8988T (cell line): ENCODE measurements around the gene PRSS38.

Experiments used
- DNase-seq: peaks from one replicate; pipeline ENCODE4 v3.0.0; 2011

The PRSS38 gene

DNA sequence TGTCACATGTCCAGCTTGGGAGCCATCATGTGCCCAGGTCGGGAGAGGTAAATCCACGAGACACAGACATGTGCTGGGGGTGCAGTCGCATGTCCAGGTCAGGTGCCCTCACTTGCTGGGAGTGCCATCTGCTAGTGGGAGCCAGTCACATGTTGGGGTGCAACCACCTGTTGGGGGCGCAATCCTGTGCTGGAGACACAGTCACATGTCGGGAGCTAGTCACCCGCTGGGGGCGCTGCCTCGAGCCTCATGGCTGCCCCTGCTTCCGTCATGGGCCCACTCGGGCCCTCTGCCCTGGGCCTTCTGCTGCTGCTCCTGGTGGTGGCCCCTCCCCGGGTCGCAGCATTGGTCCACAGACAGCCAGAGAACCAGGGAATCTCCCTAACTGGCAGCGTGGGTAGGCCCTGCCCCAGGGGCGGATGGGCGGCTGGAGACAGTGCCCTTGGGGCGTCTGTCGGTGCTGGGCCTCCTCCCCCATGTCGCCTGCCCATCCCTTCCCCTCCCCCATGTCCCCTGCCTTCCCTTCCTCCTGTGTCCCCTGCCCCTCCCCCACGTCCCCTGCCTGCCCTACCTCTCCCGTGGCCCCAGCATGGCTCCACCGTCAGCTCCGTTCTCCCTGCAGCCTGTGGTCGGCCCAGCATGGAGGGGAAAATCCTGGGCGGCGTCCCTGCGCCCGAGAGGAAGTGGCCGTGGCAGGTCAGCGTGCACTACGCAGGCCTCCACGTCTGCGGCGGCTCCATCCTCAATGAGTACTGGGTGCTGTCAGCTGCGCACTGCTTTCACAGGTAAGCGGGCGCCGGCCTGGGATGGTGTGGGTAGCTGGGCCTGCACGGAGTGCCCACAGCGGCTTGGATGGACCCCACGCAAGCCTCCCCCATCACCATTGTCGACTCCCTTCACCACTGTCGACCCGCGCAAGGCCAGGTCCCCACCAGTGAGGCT, at the start of gene PRSS38:
Gene PRSS38, plus strand, starts transcription at position 208 of the 942 bp plus-strand sequence. Its CDS starts 42 bp downstream, at position 250.
- no peak for DNase-seq

DNA sequence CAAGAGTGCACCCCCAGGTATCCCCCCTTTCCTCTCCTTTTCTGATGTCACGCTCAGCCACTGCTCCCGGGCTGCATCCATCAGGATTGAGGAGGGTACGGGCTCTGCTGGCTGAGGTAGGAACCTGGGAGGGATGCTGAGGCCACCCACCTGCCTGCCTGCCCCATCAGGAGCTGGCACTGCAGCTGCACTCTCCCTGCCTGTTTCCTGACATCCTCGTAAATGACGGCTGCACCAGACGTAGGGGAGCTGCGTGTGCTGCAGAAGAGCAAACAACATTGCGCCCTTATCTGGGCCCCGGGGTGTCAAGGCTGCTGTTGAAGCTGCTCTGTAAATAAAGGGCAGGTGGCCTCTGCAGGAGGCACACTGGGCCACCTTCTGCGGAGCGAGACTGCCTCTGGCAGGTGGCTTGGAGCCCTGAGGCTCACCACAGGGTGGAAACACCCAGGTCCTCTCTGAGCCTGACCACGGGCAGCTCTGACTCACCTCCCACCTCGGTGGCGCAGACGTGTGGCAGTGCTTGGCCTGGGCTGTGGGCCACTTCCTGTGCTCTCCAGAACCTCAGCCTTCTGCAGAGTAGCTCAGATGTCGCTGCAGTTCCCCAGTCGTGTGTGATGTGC, 49.4 kb upstream of the PRSS38 start:
- no peak for DNase-seq

DNA sequence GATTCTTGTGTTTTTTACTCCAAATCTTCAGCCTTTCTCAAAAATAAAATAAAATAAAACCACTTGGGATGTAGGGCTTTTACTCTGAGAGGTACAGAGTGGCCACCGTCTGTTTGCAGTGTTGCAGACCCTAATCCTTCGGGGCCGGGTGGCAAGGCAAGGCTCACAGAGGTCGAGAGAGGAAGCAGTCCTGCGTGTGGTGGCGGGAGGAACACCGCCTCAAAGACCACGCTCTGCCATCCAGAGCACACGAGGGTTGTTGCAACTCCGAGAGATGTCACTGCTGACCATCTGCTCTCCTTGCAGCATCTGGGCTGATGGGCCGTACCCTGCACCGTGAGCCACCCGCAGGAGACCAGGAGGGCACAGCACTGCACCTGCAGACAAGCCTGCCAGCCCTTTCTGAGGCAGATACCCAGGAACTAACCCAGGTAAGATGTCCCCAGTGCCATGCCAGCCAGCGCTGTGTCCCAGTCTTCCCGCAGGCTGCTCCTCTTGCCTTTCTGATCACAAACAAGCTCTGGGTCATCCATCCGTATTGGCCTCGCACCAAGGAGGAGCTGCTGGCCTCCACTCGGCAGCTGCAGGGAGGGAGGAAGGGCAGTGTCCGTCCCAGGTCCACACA, 48.7 kb upstream of the PRSS38 start:
- no peak for DNase-seq

DNA sequence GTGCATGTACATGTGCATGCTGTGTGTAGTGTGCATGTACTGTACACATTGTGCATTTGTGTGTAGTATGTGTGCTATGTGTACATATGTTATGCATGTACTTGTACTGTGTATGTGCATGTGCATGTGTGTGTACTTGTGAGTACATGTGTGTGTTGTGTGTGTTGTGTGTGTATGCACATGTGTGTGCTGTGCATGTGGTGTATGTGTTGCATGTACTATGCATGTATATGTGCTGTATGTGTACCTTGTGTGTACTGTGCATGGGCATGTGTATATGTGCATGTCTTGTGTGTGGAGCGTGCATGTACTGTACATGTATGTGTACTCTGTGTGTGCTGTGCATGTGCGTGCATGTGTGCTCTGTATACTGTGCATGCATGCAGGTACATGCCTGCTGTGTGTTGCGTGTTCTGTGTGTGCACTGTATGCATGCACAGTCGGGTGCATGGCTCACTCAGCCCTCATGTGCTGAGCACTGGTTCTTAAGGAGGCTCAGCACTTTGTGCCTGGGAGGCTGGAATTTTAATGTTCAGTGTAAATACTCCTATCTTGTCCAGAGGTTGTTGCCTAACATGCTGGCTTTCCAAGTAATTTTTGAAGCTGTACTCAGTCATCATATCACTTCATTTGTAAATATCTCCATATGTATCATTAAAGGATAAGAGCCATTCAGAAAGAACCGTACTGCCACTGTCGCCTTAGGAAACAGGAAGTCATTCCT, 47.9 kb upstream of the PRSS38 start:
- no peak for DNase-seq

DNA sequence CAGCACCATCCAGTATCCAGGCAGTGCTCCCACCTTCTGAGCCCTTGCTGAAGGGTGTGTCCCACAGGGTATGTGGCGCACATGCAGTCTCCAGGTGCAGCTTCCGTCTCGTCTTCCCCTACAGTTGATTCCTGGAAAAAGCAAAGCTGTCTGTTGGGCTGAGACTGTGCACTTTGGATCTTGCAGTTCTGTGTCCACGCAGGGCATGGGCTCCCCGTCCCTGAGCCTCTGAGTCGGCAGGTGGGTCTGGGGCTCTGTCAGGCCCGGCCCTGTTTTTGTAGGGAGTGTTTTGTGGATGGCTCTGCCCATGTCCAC, 47.4 kb upstream of the PRSS38 start:
- DNase-seq: no peak

DNA sequence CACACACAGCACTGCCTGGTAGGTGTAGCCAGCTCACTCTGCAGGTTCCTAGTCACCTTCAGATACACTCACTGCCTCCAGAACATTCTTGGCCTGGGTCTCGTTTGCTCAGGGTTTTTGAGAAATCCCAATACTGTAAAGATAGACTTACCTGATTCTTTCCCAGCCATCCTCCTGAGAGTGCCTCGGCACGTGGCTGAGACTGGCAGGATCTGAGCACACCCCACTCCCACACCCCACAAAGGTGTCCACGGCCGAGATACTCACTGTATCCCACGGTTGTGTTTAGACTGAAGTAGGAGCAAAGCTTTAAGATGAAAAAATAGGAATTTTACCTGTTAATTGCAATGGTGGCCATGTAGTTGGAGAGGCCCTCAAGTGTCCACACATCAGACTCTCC, 46.8 kb upstream of the PRSS38 start:
- DNase-seq: no peak

DNA sequence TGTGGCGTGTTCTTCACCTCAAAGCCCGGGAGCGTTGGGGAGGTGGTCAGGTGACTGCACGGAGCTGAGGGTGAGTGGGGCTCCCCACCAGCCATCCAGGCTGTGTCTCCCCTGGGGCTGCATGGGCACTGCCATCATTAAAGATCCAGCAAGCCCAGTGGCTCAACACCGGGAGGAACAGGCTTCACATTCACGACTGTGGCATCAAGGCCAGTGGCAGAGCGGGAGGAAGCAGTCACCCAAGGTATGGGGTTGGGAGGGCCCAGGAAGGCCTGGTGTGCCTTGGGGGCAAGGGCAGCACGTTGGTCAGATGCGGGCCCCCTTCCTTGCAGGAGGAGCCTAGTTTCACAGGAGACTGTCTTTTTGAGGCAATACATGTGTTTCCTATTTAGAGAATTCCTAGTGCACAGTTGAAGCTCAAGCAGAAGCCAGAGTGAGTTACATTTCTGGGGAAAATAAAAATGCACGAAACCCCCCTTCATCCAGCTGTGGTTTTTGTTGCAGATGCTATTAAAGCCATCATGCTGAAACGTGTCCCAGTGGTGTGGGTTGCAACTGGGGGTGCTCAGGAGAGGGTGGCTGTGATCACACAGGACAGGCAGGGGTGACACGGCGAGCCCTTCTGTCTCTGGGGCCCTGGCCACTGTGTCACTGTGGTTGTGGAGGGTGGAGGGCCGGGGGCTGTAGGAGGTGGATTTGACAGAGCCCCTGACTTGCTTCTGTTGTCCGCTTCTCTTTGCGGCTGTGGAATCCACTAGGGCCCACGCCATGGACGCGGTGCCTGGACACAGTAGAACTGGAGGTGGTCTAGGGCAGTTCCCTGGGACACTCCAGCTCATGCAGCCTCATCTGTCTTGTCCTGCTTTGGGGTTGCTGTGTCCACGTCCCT, 46.2 kb upstream of the PRSS38 start:
- DNase-seq: no peak

DNA sequence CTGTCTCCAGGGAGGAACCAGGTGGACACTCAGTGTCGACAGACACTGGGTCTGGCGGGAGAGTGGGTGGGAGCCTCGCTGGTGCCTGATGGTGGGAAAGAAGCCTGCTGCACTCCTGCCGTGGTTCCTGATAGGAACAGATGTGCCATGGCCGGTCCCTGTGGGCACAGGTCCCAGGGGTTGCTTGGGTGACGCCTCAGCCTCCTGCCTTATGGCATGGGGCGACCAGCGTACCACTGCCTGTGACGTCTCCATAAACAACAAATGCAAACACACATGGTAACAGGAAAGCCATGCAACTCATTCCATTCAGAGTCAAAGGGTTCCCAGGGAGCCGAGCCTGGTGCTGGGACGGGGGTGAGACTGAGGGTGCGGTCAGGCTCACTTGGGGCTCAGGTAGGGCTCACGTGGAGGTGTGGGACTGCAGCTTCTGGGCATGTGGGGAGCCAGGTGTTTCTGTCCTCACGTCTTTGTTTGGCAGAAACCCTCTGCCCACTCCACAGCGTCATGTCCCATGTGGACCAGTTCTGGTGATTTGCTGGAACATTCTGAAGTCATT, 45.5 kb upstream of the PRSS38 start:
- DNase-seq: no peak

DNA sequence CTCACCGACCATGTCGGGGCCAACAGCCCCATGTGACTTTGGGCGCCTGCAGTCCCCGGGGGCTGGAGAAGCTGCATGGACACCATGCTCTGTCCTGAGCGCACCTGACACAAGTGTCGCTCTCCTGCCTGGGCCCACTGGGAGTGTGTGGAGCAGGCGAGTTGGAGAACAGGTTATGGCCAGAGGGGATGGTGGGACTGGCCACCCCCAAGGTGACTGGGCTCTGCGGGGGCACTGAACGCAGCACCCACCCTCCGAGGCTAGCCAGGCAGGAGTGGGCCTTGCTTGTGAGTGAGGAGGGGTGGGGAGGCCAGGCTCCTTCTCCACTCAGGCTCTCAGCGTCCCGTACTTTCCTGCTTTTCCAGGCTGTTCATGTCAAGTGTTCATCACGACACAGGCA, 44.7 kb upstream of the PRSS38 start:
- DNase-seq: no peak

DNA sequence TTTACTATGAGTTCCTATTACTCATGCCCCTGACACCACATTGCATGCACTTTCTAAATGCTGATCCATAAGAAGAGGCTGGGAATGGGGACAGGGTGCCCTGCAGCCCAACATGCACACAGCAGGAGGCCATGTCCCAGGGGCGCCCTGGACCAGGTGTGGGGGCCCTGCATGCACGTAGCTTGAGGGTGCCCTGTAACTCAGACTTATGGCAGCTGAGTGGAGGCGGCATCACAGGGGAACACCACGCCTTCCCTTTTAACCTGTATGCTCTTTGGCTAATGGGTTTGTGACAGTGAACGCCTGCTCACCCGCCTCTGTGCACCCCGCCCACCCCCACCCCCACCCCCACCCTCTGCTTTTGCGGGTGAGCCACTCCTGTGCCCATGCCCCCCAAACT, 44.1 kb upstream of the PRSS38 start:
- DNase-seq: no peak

DNA sequence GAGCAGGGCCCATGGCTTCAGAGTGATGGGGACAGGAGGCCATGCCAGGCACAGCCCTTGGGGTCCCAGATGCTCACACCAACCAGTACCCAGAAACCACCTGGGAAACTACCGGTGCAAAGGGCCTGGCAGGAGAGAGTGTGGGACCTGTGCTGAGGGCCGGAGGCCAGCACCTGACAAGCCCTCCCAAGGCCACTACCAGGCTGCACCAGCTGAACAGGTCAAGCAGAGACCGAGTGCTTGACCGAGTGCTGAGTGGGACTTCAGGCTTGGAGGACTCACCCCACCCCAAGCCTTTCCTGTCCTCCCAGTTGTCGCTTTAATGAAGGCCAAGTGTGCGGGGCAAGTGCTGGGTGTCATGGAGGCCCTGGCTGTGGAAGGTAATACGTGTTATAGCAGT, 43.7 kb upstream of the PRSS38 start:
- DNase-seq: no peak

DNA sequence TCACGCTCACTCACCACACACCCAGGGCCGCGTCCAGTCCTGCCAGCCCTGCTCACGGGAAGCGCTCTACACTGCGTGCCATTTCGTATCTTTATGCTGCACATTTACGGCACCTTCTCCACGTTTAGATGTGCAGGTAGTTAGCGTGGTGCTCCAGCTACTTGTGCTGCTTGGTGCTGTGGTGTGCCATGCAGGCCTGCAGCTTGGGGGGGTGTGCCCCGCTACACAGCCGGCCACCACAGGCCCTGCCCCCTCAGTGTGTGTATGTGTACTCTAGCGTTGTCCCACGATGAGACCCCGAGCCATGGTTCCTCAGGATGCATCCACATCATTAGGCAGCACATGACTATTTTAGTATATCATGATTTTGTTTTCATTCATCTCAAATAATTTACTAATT, 41.9 kb upstream of the PRSS38 start:
- DNase-seq: no peak

DNA sequence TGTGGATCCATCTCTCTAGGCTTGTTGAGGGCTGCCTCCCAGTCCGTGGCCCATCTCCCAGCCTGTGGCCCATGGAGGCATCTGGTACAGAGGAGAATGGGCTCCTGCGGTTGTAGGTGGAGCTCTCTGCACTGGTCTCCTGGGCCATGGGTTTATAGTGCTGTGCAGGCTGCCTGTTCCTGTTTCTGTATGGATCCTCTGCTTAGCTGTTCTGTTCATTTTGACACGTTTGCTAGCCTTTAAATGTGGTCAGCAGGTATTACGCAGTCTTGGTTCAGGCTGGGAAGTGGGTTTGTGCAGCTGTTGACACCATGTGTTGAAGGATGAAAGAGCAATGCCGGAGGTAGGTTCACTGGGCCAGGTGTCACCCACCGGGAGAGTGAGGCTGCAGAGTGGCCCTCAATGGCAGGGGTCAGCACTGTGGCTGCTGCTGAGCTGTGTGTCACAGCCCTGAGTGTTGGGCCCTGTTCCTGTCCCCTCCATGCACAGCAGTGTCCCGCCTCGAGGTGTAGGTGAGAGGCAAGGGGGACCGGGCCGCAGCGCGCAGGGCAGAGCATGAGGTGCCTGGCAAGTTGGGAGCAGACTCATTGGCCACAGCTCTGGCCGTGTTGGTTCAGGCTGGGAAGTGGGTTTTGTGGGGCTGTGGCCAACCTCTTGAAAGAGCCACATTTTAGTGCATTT, 41.3 kb upstream of the PRSS38 start:
- DNase-seq: no peak

DNA sequence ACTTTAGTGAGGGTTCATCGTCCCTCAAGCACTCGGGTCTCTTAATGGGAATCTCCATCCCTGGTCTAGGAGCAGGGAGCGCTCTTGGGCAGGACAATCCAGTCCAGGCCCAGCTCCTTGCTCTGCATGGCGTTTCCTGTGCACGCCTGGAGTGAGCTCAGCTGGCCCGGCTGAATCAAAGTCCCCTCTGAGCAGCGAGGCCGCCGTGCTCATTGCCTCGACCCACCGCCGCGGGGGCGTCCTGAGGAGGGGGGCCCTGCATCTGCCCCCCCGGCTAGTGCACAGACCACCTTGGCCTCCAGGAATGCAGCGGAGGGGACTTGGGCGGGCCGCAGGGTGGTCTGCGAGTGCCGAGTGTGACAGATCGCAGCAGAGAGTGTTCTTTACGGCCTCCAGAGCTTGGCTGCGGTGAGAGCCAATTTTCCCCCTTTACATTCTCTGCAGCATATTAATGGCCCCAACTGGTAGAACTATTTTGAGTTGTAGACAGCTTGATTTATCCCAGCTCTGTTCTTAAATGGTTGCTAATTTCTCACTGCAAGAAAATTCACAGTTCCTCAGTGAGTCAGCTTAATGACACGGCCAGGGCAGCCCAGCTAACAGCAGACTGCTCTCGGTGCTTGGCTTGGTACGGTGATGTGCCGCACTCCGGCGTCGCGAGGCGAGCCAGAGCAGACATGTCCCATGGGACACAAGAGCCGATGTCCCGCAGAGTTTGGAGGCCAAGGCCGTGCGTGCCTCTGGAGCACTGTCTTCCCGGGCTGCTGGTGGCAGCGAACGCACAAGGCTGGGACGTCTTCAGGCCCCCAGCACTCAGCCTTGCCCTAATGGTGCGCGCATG, 40.4 kb upstream of the PRSS38 start:
- no peak for DNase-seq

DNA sequence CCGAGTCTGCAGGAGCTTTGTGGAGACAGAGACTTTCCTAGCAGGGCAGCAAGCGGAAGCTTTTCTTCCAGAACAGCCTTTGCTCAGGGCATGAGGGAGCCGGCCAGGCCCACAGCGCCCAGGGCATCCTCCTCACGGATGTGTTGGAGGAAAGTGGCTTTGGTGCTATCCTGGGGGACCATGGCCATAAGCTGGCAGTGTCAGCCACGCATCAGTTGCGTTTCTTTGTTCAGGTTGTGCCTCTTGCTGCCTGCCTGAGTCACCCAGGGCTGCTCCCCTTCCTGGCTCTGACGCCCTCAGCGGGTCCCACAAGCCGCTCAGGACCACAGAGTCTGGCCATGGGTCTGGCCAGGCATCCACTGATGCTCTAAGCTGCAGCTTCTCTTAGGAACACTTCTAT, 39.6 kb upstream of the PRSS38 start:
- no peak for DNase-seq

DNA sequence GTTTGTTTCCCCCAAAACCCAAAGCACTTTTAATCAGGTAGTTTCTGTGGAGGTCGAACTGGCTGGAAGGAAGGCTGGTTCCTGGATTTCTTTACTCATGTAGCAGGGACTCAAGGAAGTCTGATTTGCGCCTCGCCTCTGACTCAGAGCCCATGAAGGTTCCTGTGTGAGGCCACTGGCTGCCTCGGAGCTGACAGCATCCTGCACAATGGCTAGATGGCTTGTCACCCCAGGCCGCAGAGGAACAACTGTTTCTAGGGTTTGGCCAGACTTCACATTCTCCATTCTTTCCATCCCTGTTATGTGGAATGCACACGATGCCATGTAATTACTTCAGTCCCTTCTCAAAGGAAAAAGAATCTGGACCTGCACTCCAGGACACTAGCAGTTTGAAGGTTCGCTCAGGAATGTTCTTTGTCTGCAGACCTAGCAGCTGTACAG, 39.1 kb upstream of the PRSS38 start:
- DNase-seq: no peak

DNA sequence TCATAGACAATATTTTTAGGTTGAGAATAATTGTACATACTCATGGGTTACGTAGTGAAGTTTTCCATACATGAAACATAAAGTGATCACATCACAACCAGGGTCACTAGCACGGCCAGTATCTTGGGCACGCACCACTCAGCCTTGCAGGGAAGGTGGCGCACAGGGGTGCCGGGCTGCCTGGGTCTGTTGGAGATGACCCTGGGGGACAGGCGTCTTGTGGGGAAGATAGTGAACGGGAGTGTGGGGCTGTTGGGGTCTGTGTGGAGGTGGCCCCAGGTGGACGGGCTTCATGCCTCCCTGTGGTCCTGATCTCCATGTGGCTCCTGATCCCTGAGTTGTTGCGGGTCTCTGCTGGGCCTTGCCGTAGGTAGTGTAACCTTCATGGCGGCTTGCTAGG, 38.3 kb upstream of the PRSS38 start:
- DNase-seq: no peak

DNA sequence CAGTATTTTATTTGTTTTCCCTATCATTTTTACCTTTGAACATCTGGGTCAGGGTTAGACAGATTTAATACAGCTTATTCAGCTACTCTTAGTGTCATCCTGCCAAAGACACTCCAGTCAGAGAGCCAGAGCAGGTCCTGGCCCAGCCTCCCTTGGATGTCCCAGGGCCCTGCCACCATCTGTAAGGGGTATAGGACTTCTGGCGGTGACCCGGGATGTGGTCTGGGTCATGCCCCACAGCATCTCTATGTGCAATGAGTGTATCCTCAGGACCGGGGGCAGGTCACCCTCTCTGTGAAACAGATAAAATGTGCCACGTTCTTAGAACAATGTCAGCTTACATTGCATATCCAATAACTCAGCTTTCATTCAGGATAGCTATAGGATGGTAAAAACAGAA, 37.8 kb upstream of the PRSS38 start:
- DNase-seq: no peak

DNA sequence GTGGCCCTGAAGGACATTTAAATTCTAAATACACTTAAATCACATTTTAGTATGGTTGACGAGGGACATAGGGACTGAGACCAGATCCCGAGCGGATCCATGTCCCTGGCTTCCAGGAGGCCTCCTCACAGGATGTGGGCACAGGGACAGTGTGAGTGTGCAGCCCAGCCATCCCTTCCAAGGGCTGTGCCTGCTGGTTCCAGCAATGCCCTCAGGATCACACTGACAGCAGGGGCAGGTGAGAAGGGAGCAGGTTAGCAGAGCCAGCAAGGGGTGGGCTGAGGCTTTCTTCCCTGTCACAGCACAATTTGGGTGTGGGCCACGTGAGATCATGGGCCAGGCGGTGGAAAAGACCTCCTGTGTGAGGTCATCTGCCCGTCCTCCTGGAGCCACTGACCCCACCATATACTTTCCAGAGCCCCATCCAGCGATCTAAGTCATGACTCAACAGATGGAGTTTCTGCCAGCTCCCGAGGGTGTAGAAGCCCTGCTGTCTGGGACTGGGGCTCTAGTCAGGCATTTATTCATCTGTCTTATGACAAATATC, 37.0 kb upstream of the PRSS38 start:
- DNase-seq: no peak

DNA sequence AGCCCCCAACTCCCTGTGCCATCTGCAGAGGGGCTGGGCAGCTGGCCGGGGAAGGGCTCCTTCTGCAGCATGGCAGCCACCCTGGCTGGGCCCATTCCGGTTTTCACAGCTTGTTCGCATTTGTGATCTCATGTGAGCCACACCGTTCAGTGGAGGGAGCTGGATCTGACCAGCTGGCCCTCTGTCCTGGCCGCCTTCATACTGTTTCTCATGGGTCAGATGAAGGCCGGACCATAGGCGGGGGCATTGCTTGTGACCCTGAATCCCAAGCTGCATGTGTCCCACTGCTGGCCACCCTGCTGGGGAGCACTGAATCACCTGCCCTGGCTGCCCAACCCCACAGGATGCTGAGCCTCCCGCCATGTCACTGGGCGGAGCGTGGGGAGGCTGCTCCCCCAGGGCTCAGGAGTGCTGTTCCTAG, 36.4 kb upstream of the PRSS38 start:
- no peak for DNase-seq
